ENCODE results near the gene MYH6. TPM values are rescaled to one million over a fixed set of nuclear protein-coding genes. Genes with fewer than 3 reads are reported as not detected.

The MYH6 gene
- total and polyA plus RNA-seq, 2 donors (not counting 3 experiments of a cell fraction or from before 2014, with no cell fraction given), result not detected

- Histone ChIP-seq H3K27ac (ENCODE audit: insufficient read depth, low read depth, low read length) (no peak overlapping the region), H3K9me1 (replicated peaks; ENCODE audit: control insufficient read depth, extremely low read depth, insufficient read depth, low read length) (no peaks in the 10 kb centered on the region), H4K20me1 (replicated peaks; ENCODE audit: control insufficient read depth, extremely low read depth, insufficient read depth, low read length) (no peaks in the 10 kb centered on the region), H3K4me3 (replicated peaks in 1 of 3; ENCODE audit: insufficient read depth in 1 of 3, low read depth in 1 of 3, low read length in 3 of 3) (no peak overlapping the region), H3K9ac (replicated peaks; ENCODE audit: extremely low read depth, insufficient read depth, low read length) (no peak overlapping the region), H3K4me2 (ENCODE audit: insufficient read depth, low read length) (no peak overlapping the region), H3K36me3 (ENCODE audit: control insufficient read depth in 2 of 2, extremely low read depth in 1 of 2, insufficient read depth in 2 of 2, low read length in 2 of 2) (no peaks in the 10 kb centered on the region), H3K9me3 (replicated peaks; ENCODE audit: control insufficient read depth, insufficient read depth, low read length) (no peaks in the 10 kb centered on the region), H3K4me1 (ENCODE audit: control insufficient read depth, extremely low read depth, insufficient read depth, low read length) (no peaks in the 10 kb centered on the region), H3K79me2 (ENCODE audit: control insufficient read depth, insufficient read depth, low read length) (no peaks in the 10 kb centered on the region), H2AFZ (ENCODE audit: low read depth, low read length) (no peak overlapping the region), H3K27me3 (ENCODE audit: control insufficient read depth in 2 of 2, insufficient read depth in 2 of 2, low read length in 2 of 2) (peaks cover 25 to 29% of the 10 kb centered on the region in 2 experiments)
- dilution Hi-C loops (cut with MboI; ENCODE audit: extremely low pct_ligation_motif_present, low sequenced_read_pairs), result no loop called here
- CTCF ChIA-PET, result interaction anchor here (1.4 to 1.7 kb wide), 4 partner anchors 15 to 96 kb away, joined by 3 to 6 read pairs (median 4); no protein-coding TSS in a partner anchor
- BruUV-seq (replicated peaks), result no TSS peak
- FAIRE-seq (no peak), DNase-seq (ENCODE audit: low read depth, low spot score) (no peak)
- TF ChIP-seq JUN (IDR thresholded peaks at IDR 0.05; ENCODE audit: borderline replicate concordance, insufficient read depth, insufficient read length, low read depth) (no peak), POLR2AphosphoS5 (IDR thresholded peaks at IDR 0.05; ENCODE audit: insufficient read depth, low read depth, low read length) (no peak)
- POLR2A ChIA-PET, result no interaction called here
- intact Hi-C loops (cut with micrococcal nuclease), result no loop called here
Observed at GRCh38 chr14:23361320-23361719, 46.8 kb downstream of the MYH6 start.

GRCh38 chr14:23360496-23360895 lies 47.6 kb downstream of the MYH6 start:
- peaks cover 22% of the 10 kb centered on the region in 2 experiments for H3K27me3 ChIP-seq (ENCODE audit: control insufficient read depth in 2 of 2, insufficient read depth in 2 of 2, low read length in 2 of 2)
- dilution Hi-C loops (cut with MboI; ENCODE audit: extremely low pct_ligation_motif_present, low sequenced_read_pairs), result no loop called here
- H3K79me2 ChIP-seq (ENCODE audit: control insufficient read depth, insufficient read depth, low read length), result no peaks in the 10 kb centered on the region
- intact Hi-C loops (cut with micrococcal nuclease), result no loop called here
- no peak overlapping the region for H3K4me3 ChIP-seq (replicated peaks in 1 of 3; ENCODE audit: insufficient read depth in 1 of 3, low read depth in 1 of 3, low read length in 3 of 3)
- no TSS peak for BruUV-seq (replicated peaks)
- H3K4me1 ChIP-seq (ENCODE audit: control insufficient read depth, extremely low read depth, insufficient read depth, low read length), result no peaks in the 10 kb centered on the region
- H3K4me2 ChIP-seq (ENCODE audit: insufficient read depth, low read length), result no peak overlapping the region
- H2AFZ ChIP-seq (ENCODE audit: low read depth, low read length), result no peak overlapping the region
- H3K9me1 ChIP-seq (replicated peaks; ENCODE audit: control insufficient read depth, extremely low read depth, insufficient read depth, low read length), result no peaks in the 10 kb centered on the region
- no peaks in the 10 kb centered on the region for H3K36me3 ChIP-seq (ENCODE audit: control insufficient read depth in 2 of 2, extremely low read depth in 1 of 2, insufficient read depth in 2 of 2, low read length in 2 of 2)
- H4K20me1 ChIP-seq (replicated peaks; ENCODE audit: control insufficient read depth, extremely low read depth, insufficient read depth, low read length), result no peaks in the 10 kb centered on the region
- DNase-seq (ENCODE audit: low read depth, low spot score) (no peak), FAIRE-seq (no peak)
- no peak overlapping the region for H3K27ac ChIP-seq (ENCODE audit: insufficient read depth, low read depth, low read length)
- no peak overlapping the region for H3K9ac ChIP-seq (replicated peaks; ENCODE audit: extremely low read depth, insufficient read depth, low read length)
- POLR2A ChIA-PET, result no interaction called here
- no peak for TF ChIP-seq FOS (IDR thresholded peaks at IDR 0.05; ENCODE audit: borderline replicate concordance, insufficient read depth, low read length)
- no peak for TF ChIP-seq MAX (IDR thresholded peaks at IDR 0.05; ENCODE audit: insufficient read depth, insufficient read length)
- no peak for TF ChIP-seq MYC (IDR thresholded peaks at IDR 0.05; ENCODE audit: low read depth, low read length)
- TF ChIP-seq GATA2 (IDR thresholded peaks at IDR 0.05; ENCODE audit: insufficient read depth, insufficient read length, low read depth, low read length), result no peak
- TF ChIP-seq POLR2A (IDR thresholded peaks at IDR 0.05; ENCODE audit: low read depth, low read length), result no peak
- TF ChIP-seq CTCF (IDR thresholded peaks at IDR 0.05; ENCODE audit: extremely low read depth in 1 of 2, insufficient read depth in 1 of 2, low read depth in 1 of 2, low read length in 2 of 2), result no peak
- no peak for TF ChIP-seq EZH2 (IDR thresholded peaks at IDR 0.05; ENCODE audit: borderline replicate concordance, low read depth, low read length, severe bottlenecking)
- TF ChIP-seq POLR2AphosphoS5 (IDR thresholded peaks at IDR 0.05; ENCODE audit: insufficient read depth, low read depth, low read length), result no peak
- TF ChIP-seq JUN (IDR thresholded peaks at IDR 0.05; ENCODE audit: borderline replicate concordance, insufficient read depth, insufficient read length, low read depth), result no peak
- no peaks in the 10 kb centered on the region for H3K9me3 ChIP-seq (replicated peaks; ENCODE audit: control insufficient read depth, insufficient read depth, low read length)
- CTCF ChIA-PET, result interaction anchor here (0.5 to 1.6 kb wide), 4 partner anchors 14 to 150 kb away, joined by 3 to 4 read pairs (median 4); no protein-coding TSS in a partner anchor

Measured in endothelial cell of umbilical vein (primary cell).